ENCODE results near the gene DIAPH3. TPM values are rescaled to one million over a fixed set of nuclear protein-coding genes. Genes with fewer than 3 reads are reported as not detected.
"Not testable (repeated sequence)": the region's sequence is repeated elsewhere in the genome, so short reads cannot be mapped to it uniquely, and the experiment has no call there.

Gene DIAPH3
- total RNA-seq, 1 experiment from 2014 or later = 24.8 TPM

DNA sequence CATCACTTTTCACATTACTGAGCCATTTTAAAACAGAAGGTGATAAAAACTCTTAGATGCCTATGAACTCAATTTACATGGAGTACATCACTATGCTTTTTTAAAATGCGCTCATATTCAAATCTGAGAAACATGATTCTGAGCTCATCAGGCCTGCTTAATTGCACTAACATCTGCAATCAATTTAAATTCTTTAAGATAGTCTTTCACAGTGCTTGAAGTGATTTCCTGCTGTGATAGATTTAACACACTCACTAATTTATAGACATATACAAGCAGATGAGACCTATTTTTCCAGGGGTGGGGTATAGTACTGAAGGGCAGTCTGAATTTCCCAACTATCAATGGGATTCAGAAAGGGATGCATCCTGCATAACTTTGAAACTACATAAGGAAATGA lies 82.9 kb downstream of the DIAPH3 start:
- no peak for DNase-seq
- no peaks in the 10 kb centered on the region; the same call in 1 of the 2 replicates for H3K9me3 ChIP-seq

DNA sequence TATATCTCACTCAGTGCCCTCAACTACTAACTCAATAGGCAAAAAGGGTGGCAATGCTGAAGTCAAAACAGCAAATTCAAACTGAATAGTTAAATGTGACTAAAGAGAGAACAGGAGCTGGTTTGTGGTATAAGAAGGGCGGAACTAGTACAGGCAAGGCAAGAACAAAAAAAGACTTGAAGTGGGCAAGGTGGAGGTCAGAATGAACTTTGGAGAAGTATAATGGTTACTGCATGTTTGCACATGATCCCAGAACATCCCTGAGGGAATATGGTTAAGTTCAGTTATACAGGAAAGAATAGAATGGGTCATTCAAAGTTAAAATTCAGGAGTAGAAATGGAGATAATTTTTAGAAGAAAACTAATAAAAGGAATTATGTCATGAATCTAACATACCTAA lies 85.5 kb downstream of the DIAPH3 start:
- Histone ChIP-seq H3K4me3 (no peak overlapping the region), H3K36me3 (peaks cover 6% of the 10 kb centered on the region), H3K9me3 (no peaks in the 10 kb centered on the region; the same call in 1 of the 2 replicates), H3K27me3 (no peaks in the 10 kb centered on the region)
- no peak for DNase-seq

More for the DNA sequence above, 82.9 kb downstream of the DIAPH3 start:
- peaks cover 2% of the 10 kb centered on the region for H3K36me3 ChIP-seq
- H3K4me3 ChIP-seq = no peak overlapping the region
- no peaks in the 10 kb centered on the region for H3K27me3 ChIP-seq

DNA sequence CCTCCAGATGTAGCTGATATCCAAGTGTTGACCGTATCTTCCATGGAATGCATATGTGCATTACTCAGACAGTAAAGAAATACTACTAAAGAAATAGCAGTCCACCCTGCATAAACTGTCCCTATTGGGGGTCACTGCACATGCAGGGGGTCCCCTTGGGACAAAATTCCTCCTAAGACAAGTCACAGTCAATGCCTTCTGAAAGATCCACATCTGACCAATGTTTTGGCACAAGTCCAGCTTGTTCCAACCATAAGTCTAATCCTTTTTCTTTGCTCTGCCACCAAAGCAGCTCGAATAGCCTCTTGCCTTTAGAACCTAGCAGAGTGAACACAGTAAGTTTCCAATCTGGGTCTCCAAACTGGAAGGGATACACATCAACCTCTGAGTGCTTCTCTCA lies 87.9 kb downstream of the DIAPH3 start:
- DNase-seq = no peak
- H3K9me3 ChIP-seq = peaks cover 4% of the 10 kb centered on the region; the same call in 1 of the 2 replicates
- peaks cover 6% of the 10 kb centered on the region for H3K36me3 ChIP-seq
- no peaks in the 10 kb centered on the region for H3K27me3 ChIP-seq
- H3K4me3 ChIP-seq = no peak overlapping the region

DNA sequence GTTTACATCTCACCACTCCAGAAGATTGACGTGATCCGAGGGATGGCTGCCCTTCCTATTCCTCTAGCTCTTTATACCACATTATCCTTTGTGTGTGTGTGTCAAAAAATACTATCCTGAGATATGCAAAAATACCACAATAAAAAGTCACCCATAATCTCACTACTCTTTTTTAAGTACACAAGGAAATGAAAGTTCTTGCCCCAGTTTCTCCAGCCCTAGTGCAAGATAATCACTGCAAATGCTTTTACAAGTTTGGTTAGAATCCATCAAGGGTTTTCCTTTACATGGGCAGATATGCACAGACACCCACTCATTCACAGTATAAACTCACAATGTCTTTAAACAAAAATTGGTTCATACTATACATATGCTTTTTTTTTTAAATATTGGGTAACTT lies 89.3 kb downstream of the DIAPH3 start:
- no peak for DNase-seq
- Histone ChIP-seq H3K36me3 (peaks cover 6% of the 10 kb centered on the region), H3K4me3 (no peak overlapping the region), H3K9me3 (peaks cover 8% of the 10 kb centered on the region; the same call in 1 of the 2 replicates), H3K27me3 (no peaks in the 10 kb centered on the region)

DNA sequence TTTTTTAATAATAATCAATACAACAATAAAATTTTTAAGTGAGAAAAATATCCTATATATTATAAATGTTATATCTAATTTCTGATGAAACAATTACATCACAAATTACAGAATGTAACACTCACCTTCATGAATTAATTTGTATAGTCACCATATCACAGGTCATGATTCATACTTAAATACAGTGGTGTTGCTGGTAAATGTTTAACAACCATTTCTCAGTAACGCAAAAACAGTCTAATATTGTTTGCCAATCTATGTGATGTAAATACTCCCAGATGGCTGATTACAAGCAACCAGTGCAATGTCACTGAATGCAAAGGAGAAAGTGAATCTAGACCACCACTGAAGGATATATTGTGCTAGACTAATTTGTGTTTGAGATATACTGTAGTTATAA lies 97.5 kb downstream of the DIAPH3 start:
- no peak for DNase-seq
- peaks cover 9% of the 10 kb centered on the region for H3K9me3 ChIP-seq
- no peak overlapping the region for H3K4me3 ChIP-seq
- peaks cover 24% of the 10 kb centered on the region for H3K36me3 ChIP-seq
- H3K27me3 ChIP-seq = no peaks in the 10 kb centered on the region

DNA sequence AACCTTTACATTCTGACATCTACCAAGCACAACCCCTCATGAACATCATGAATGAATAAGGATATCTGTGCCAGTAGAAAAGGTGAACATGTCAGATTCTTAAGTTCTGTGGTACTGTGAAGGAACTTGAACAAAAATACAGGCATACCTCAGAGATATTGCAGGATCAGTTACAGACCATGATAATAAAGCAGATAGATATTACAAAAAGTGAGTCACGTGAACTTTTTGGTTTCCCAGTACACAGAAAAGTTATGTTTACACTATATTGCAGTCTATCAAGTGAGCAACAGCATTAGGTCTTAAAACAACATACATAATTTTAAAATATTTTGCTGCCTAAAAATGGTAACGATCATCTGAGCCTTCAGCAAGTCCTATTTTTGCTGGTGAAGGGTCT lies 101.2 kb downstream of the DIAPH3 start:
- no peak overlapping the region for H3K4me3 ChIP-seq
- H3K9me3 ChIP-seq = peaks cover 3% of the 10 kb centered on the region
- no peak for DNase-seq
- peaks cover 29% of the 10 kb centered on the region for H3K36me3 ChIP-seq
- no peaks in the 10 kb centered on the region for H3K27me3 ChIP-seq

DNA sequence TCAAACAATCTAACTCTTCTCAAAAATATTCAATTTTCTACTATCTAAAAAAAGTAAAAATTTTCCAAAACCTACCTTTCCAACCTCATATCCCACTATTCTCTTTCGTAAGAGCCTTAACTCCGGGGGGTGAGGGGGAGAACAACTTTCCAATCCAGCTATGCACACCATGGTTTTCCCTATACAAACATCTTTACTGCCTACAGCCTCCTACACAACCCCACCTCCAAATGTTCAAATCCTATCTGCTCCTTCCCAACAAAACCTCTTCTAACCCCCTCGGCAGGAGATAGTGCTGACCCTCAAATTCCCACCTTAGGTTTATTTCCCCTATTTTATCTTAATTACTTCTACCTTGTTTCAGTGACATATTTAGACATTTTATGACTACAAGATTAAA lies 102.0 kb downstream of the DIAPH3 start:
- no peaks in the 10 kb centered on the region for H3K27me3 ChIP-seq
- peaks cover 3% of the 10 kb centered on the region for H3K9me3 ChIP-seq
- H3K36me3 ChIP-seq = peaks cover 28% of the 10 kb centered on the region
- H3K4me3 ChIP-seq = no peak overlapping the region
- no peak for DNase-seq

DNA sequence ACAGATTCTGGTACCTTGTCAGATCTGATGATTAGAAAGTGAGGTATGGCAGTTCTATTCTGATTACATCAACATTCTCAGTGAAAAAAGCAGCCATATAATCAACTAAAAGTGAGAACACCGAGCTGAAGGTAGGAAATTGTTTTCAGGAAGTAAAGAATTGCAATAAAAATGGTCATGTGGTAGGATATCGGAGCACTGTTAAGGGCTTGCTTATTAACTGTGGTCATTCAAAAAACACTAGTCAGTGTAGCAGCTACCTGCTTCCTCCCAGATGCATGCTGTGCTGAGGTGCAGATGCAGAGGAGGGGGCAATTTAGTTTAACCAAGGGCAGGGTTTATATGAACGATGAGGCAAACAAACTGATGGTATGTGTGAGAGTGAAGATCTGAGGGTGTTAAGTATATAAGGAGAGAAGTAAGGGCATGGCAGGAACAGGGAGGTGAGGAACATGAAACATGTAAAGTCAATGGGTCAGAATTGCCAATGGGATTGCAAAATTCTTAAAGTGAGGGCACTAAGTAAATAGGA lies 111.9 kb downstream of the DIAPH3 start:
- H3K36me3 ChIP-seq = peaks cover 2% of the 10 kb centered on the region; the same call in 1 of the 2 replicates
- H3K4me3 ChIP-seq = no peak overlapping the region
- no peaks in the 10 kb centered on the region for H3K27me3 ChIP-seq
- H3K9me3 ChIP-seq = no peaks in the 10 kb centered on the region; the same call in 1 of the 2 replicates
- DNase-seq = no peak

DNA sequence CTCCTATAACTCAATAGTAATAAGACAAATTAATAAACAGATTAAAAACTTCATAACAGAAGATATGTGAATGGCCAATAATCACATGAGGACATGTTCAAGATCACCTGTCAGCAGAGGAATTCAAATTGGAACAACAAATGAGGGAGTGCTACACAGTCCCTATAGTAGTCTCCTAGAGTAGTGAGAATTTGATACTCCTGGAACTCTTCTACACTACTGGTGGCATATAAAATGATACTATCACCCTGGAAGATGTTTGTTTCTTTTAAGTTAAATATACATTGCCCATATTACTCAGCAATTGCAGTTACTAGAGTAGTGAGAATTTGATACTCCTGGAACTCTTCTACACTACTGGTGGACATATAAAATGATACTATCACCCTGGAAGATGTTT lies 115.4 kb downstream of the DIAPH3 start:
- not testable (repeated sequence) for H3K9me3 ChIP-seq, DNase-seq, H3K4me3 ChIP-seq, H3K27me3 ChIP-seq, H3K36me3 ChIP-seq

DNA sequence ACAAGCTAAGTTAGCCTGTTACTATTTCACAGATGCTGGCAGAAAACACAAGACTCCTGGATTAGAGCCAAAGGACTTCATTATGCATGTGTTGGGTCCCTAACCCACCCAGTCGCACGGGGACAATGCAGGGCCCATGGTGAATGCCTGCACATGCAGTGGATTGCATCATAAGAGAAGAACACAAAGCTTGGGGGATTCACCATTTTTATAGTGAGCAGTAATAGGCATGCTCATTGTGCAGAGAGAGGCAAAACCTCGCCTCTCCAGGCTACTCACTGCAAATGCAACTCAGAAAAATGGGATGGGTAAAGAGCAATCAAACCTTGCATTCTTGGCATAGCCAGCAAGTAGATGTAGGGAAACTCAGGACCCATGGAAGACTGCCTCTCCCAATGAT lies 115.8 kb downstream of the DIAPH3 start:
- H3K9me3 ChIP-seq = no peaks in the 10 kb centered on the region; the same call in 1 of the 2 replicates
- H3K4me3 ChIP-seq = no peak overlapping the region
- peaks cover 7% of the 10 kb centered on the region; the same call in 1 of the 2 replicates for H3K36me3 ChIP-seq
- peak; percentile 0 for DNase-seq
- H3K27me3 ChIP-seq = no peaks in the 10 kb centered on the region

DNA sequence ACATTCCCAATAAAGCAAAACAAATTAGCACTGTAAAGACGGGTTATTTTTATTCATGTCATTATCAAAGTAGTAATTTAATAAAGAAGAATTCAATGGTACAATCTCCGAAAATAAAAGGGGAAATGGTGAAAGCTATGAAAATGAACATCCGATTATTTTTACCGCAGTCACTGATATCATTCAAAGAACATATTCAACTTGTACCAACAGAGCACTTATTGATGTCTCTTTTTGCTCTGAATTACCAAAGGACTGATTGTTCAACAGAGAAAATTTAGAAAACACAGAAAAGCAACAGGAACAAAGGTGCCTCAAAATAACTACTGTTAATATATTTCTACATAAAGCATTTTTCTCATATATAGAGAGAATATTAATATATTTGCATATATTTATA lies 119.4 kb downstream of the DIAPH3 start:
- H3K9me3 ChIP-seq = no peaks in the 10 kb centered on the region; the same call in 1 of the 2 replicates
- H3K36me3 ChIP-seq = peaks cover 4% of the 10 kb centered on the region
- no peak overlapping the region for H3K4me3 ChIP-seq
- no peaks in the 10 kb centered on the region for H3K27me3 ChIP-seq
- DNase-seq = no peak

DNA sequence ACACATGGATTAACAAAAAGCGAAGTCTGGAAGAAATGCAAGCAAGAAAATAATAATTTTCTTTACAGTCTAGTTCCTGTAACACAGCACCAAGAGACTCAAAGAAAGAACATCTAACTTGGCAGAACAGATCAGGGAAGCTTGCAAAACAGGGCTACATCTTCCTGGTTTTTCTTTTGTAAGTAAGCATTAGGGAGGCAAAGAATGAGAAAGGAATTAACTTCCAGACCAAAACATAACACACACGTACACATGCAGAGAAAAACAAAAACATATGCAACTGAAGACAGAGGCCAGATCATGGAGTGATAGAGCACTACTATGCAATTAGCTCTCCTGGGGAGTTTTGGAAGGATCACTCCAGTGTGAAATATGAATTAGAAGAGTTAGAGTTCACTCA lies 120.5 kb downstream of the DIAPH3 start:
- Histone ChIP-seq H3K27me3 (no peaks in the 10 kb centered on the region), H3K9me3 (no peaks in the 10 kb centered on the region; the same call in 1 of the 2 replicates), H3K4me3 (no peak overlapping the region), H3K36me3 (peaks cover 4% of the 10 kb centered on the region)
- no peak for DNase-seq

DNA sequence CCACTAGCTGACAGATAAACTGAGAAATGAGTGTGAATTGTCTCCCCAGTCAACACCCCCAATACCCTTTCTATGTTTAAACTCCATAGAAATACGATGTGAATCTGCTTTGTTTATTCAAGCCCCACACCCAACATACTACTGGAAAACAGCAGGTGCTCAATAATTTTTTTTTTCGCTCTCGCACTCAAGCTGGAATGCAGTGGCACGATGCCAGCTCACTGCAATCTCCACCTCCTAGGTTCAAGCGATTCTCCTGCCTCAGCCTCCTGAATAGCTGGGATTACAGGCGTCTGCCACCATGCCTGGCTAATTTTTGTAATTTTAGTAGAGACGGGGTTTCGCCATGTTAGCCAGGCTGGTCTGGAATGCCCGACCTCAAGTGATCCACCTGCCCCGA lies 123.1 kb downstream of the DIAPH3 start:
- H3K27me3 ChIP-seq, H3K9me3 ChIP-seq, H3K4me3 ChIP-seq, H3K36me3 ChIP-seq, DNase-seq: not testable (repeated sequence)

DNA sequence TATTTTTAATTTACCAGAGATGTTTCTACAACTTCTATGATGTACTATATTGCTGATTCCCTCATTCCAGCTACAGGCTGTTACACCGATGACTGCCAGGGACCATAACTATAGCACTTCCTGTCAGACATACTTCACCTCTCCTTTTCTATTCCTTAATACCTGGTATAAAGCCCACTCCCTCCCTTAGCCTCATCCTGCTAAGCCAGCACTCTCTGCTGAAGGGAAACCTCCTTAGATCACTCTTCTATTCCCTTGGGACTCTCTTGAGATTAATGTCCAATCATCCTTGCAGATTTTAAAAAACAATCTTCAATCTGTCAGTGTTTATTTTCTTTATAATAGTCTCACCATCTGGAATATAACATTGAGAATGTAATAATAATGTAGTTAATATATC lies 127.9 kb downstream of the DIAPH3 start:
- H3K27me3 ChIP-seq = no peaks in the 10 kb centered on the region
- peaks cover 13% of the 10 kb centered on the region for H3K36me3 ChIP-seq
- H3K4me3 ChIP-seq = no peak overlapping the region
- no peaks in the 10 kb centered on the region for H3K9me3 ChIP-seq
- DNase-seq = no peak

DNA sequence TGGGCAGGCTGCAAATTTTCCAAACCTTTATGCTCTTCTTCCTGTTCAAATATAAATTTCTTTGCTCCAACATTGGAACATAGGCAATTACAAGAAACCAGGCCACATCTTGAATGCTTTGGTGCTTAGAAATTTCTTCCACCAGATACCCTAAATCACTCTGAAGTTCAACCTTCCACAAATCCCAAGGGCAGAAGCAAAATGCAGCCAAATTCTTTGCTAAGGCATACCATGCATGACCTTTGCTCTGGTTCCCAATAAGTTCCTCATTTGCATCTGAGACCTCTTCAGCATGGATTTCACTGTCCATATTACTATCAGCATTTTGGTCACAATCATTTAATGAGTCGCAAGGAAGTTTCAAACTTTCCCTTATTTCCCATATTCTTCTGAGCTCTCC lies 130.9 kb downstream of the DIAPH3 start:
- H3K9me3 ChIP-seq = no peaks in the 10 kb centered on the region
- no peak overlapping the region for H3K4me3 ChIP-seq
- peaks cover 13% of the 10 kb centered on the region for H3K36me3 ChIP-seq
- H3K27me3 ChIP-seq = no peaks in the 10 kb centered on the region
- no peak for DNase-seq

DNA sequence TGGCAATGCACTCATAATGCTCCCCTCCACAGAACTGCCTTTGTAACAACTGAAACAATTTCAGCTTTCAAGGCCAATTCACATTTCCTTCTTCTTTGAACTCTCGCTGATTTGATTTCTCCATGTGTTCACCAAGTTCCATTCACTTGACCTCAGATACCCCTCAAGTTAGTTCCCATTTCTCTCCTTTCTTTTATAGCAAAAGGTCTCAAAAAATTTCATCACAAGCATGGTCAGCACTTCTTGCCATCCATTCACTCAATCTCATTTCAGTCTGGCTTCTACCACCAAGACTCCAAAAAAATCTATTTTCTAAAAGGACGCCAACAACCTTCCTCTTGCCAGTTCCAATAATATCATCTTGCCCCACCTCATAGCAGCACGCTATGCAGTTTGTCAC lies 135.7 kb downstream of the DIAPH3 start:
- Histone ChIP-seq H3K9me3 (0 out of 2 replicates have a peak, but pooled peaks cover 2% of the 10 kb centered on the region), H3K4me3 (no peak overlapping the region), H3K36me3 (peaks cover 10% of the 10 kb centered on the region), H3K27me3 (no peaks in the 10 kb centered on the region)
- no peak for DNase-seq

DNA sequence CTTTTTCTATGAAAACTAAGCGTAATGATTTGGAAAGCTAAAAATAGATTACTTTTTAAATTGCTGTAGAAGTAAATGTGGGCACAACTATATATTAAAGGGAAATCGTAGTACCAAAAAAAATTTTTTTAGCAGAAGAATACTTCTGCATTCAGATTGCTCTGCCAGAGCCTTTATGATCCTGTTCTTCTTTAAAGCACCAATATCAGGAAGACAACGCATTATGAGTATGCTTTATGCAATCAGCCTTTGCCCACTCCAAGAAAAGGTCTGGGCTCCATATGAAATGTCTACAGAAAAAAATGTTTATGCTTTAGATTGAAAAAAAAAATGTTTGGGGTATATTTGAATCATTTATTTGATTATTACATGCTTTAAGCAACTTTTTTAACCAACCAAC lies 137.4 kb downstream of the DIAPH3 start:
- Histone ChIP-seq H3K27me3 (no peaks in the 10 kb centered on the region), H3K9me3 (0 out of 2 replicates have a peak, but pooled peaks cover 2% of the 10 kb centered on the region), H3K36me3 (peaks cover 4% of the 10 kb centered on the region; the same call in 1 of the 2 replicates), H3K4me3 (no peak overlapping the region)
- no peak for DNase-seq

DNA sequence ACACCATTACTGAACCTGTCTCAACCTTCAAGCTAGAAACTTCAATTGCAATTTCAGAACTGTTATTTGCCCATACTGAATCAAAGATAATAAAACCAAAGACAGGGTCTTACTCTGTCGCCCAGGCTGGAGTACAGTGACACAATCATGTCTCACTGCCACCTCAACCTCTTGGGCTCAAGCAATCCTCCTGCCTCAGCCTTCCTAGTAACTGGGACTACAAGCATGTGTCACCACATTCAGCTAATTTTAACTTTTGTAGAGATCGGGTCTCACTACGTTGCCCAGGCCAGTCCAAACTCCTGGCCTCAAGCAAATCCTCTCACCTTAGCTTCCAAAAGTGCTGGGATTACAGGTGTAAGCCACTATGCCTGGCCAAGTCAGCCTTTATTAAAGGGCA lies 143.4 kb downstream of the DIAPH3 start:
- Histone ChIP-seq H3K9me3 (no peaks in the 10 kb centered on the region), H3K36me3 (peaks cover 4% of the 10 kb centered on the region; the same call in 1 of the 2 replicates), H3K4me3 (no peak overlapping the region), H3K27me3 (no peaks in the 10 kb centered on the region)
- no peak for DNase-seq

All from MG63 (cell line).